Effector memory CD4-positive, alpha-beta T cell (primary cell): ENCODE data around the gene OAS3.

Experiments
- DNase-seq, 3 donors: peaks; one replicate each; pipeline ENCODE4 v3.0.0-alpha.2; 2020
- H3K27ac ChIP-seq: 2 replicates; pipeline ENCODE4 v1.7.0; 2013; ENCODE audit warnings: mild to moderate bottlenecking, low read length, moderate library complexity; ENCODE audit not compliant: insufficient read depth, poor library complexity, severe bottlenecking
- H3K27me3 ChIP-seq: replicated peaks from 2 replicates; pipeline ENCODE4 v1.7.0; 2013; ENCODE audit warnings: mild to moderate bottlenecking, low read length; ENCODE audit not compliant: insufficient read depth, control insufficient read depth, poor library complexity, severe bottlenecking
- H3K36me3 ChIP-seq: 2 replicates; pipeline ENCODE4 v1.7.0; 2013; ENCODE audit warnings: mild to moderate bottlenecking, low read length, moderate library complexity; ENCODE audit not compliant: control insufficient read depth, insufficient read depth
- H3K4me1 ChIP-seq: 2 replicates; pipeline ENCODE4 v1.7.0; 2013; ENCODE audit warnings: low read length, mild to moderate bottlenecking; ENCODE audit not compliant: control insufficient read depth, insufficient read depth, poor library complexity, severe bottlenecking
- H3K4me3 ChIP-seq: 2 replicates; pipeline ENCODE4 v1.7.0; 2013; ENCODE audit warnings: low read length, low read depth, mild to moderate bottlenecking; ENCODE audit not compliant: insufficient read depth, poor library complexity, severe bottlenecking
- H3K9me3 ChIP-seq: 2 replicates; pipeline ENCODE4 v1.7.0; 2013; ENCODE audit warnings: mild to moderate bottlenecking, low read length, moderate library complexity; ENCODE audit not compliant: control insufficient read depth
- total RNA-seq, 3 donors: gene quantifications; one replicate each; lab custom pipeline; 2026; lab: John Stamatoyannopoulos, UW

OAS3 gene
- 65.1 to 94.2 (median 71.8) reads per million in 3 donors for total RNA-seq

DNA sequence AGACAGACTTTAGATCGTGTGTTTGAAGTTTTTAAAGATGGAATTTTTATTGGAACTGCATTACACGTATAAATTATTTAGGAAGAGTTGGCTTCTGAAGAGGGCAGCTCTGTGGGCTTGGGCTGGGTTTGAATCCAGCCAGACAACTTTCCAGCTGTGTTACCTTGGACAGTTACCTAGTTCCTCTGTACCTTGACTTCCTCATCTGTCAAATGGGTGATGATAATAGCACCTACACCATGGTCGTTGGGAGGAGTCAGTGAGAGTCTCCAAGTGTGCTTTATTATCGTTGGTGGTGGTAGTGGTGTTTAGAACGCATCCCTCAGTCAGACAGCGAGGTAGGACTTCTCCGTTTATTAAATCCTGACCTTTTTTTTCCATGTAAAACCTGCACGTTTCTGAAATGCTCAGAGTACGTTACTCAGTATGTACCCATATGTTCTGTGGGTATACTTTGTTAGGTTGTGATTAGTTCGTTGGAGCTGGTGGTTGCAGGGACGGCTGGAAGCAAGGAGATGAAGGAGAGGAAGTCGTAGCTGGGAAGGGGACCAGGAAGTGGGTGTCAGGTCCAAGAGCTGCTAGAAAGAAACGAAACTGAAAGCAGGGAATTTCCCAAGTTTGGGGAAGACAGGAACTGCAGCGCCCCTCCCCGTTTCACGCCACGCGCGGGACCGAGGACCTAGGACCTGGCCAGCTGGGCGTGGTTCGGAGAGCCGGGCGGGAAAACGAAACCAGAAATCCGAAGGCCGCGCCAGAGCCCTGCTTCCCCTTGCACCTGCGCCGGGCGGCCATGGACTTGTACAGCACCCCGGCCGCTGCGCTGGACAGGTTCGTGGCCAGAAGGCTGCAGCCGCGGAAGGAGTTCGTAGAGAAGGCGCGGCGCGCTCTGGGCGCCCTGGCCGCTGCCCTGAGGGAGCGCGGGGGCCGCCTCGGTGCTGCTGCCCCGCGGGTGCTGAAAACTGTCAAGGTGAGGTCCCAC is at the start of gene OAS3:
OAS3 (plus strand) TSS at position 734 of the 979 bp plus-strand sequence; CDS start at position 791, 57 bp downstream.
- peak within 1 kb of the TSS; percentile 66 for H3K27ac ChIP-seq
- no peaks in the 10 kb centered on the region for H3K27me3 ChIP-seq
- H3K9me3 ChIP-seq = no peaks in the 10 kb centered on the region
- H3K4me1 ChIP-seq = peaks cover 19% of the 10 kb centered on the region
- peak within 1 kb of the TSS; percentile 83 for H3K4me3 ChIP-seq
- H3K36me3 ChIP-seq = peaks cover 12% of the 10 kb centered on the region
- DNase-seq = peak; percentile 62 to 79 (median 64)

DNA sequence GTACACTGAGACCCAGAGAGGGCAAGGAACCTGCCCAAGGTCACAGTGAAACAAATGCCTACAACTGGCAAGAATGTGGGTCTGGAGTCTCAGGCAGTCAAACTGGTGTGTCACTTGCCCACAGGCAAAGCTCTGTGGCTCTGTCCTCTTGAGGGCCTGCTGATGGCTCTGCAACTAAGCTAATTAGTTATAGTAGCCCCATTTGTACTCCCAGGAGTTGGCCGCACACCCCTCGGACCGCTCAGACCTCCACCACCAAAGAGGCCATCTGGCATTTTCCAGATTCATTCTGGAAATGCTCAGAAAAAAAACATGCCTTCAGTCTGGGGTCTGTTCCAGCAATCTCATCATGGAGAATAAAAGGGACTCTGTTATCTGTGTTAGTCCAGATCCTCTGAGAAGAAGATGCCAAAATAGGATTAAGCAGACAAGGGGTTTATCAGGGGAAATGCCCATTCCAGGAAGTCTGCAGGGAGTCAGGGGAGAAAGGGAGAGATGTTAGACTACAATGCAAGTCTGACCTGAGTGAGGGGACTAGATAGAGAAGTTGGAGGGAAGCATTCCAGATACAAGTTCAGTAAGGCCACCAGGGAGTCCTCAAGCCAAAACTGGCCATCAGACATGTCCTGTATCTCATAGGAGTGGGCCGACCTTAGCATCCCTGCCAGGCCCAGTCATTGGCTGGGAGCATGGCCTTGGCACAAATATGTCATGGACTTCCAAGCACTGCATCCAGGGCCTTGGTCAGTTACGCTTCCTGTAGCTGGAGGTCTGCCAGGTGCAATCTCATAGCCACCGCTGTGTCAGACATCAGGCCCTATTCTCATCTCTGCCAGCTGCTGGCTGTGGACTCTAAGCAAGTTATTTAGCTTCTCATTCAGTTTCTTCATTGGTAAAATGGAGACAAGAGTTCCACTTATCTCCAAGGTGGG is 46.9 kb upstream of the OAS3 start:
- Histone ChIP-seq H3K9me3 (no peaks in the 10 kb centered on the region), H3K36me3 (no peaks in the 10 kb centered on the region), H3K27me3 (no peaks in the 10 kb centered on the region), H3K4me1 (no peaks in the 10 kb centered on the region), H3K27ac (no peak overlapping the region), H3K4me3 (no peak overlapping the region)
- DNase-seq = no peak

DNA sequence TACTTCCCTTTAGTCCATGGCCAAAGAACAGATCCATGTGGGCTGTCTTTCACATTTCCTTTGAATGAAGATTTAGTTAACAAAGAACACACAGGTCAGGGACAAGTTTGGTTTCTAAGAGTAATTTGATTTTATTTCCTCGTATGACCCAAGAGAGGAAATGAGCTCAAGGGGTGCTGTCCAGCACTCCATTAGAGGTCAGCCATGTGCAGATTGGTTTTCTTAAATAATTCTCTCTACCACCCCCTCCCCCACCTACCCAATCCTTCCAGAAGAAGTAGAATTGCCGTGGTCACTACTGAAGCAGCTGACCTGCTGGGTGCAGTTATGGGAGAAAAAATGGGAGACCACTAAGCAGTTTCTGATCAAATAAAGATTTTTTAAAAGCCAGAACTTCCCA is 45.4 kb upstream of the OAS3 start:
- no peaks in the 10 kb centered on the region for H3K36me3 ChIP-seq
- no peaks in the 10 kb centered on the region for H3K9me3 ChIP-seq
- H3K4me1 ChIP-seq = no peaks in the 10 kb centered on the region
- no peak overlapping the region for H3K4me3 ChIP-seq
- DNase-seq = no peak
- no peak overlapping the region for H3K27ac ChIP-seq
- H3K27me3 ChIP-seq = no peaks in the 10 kb centered on the region

- Histone ChIP-seq H3K9me3 (no peaks in the 10 kb centered on the region), H3K4me1 (no peaks in the 10 kb centered on the region), H3K36me3 (no peaks in the 10 kb centered on the region), H3K4me3 (no peak overlapping the region), H3K27ac (no peak overlapping the region), H3K27me3 (no peaks in the 10 kb centered on the region)
- DNase-seq = no peak
Measured at GRCh38 chr12:112894128-112894527, 44.1 kb upstream of the OAS3 start.

DNA sequence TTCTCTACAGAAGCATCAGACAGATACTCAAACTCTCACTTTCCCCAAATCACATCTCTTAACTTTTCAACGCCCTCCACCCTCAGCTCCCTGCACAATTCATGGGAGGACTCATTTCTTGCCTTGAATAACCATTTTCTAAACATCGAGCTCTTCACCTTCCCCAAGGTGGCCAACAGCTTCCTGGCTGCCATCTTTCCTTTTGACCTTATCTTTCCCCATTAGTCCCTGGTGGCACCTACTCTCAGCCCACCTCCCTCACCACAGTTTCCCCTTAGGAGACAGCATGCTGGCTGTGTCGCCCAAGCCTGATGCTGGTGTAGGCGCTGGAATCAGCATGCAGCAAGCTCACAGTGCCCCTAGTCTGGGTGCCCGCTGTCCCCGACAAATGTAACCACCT is 39.9 kb upstream of the OAS3 start:
- Histone ChIP-seq H3K4me1 (peaks cover 11% of the 10 kb centered on the region), H3K4me3 (no peak overlapping the region), H3K36me3 (no peaks in the 10 kb centered on the region), H3K27me3 (no peaks in the 10 kb centered on the region), H3K27ac (no peak overlapping the region), H3K9me3 (no peaks in the 10 kb centered on the region)
- DNase-seq = no peak

- Histone ChIP-seq H3K4me1 (peaks cover 11% of the 10 kb centered on the region), H3K36me3 (no peaks in the 10 kb centered on the region), H3K4me3 (no peak overlapping the region), H3K27ac (no peak overlapping the region), H3K27me3 (no peaks in the 10 kb centered on the region), H3K9me3 (no peaks in the 10 kb centered on the region)
- peak in 1 of 3 donors; percentile 22 for DNase-seq
Measured at GRCh38 chr12:112900298-112901145, 37.8 kb upstream of the OAS3 start.

DNA sequence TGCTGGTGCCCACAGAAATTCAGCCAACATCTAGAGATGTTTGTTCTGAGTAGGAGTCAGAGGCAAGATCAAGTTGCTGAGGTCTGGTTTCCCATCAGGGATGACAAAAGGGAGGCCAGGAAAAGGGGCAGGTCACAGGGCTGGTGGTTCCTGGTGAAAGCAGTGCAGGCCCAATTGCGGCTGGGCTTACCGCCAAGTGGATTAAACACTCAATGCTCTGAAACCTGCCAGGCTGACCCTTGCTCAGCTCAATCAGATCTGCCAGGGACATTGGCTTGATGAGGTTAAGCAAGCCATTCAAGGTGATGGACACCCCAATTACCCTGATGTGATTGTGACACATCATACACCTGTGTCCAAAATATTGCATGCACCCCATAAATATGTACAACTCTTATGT is 37.0 kb upstream of the OAS3 start:
- DNase-seq = no peak
- no peaks in the 10 kb centered on the region for H3K27me3 ChIP-seq
- H3K36me3 ChIP-seq = no peaks in the 10 kb centered on the region
- peaks cover 15% of the 10 kb centered on the region for H3K4me1 ChIP-seq
- H3K27ac ChIP-seq = no peak overlapping the region
- no peaks in the 10 kb centered on the region for H3K9me3 ChIP-seq
- no peak overlapping the region for H3K4me3 ChIP-seq

DNA sequence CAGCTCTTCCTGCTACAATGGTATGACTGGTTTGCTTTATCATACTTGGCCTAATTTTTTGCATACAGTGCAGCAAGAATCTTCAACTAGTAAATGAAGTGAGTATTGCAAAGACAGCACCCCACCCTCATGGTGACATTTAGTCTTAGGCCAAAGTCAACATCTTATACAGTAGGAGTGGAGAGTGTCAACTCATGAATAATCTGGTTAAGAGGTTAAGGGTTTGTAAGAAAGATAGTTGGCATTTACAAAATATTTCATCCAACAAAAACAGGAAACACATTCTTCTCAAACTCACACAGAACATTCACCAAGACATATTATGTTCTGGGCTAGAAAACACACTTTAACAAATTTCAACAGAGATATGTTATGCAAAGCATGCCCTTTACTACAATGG is 33.7 kb upstream of the OAS3 start:
- Histone ChIP-seq H3K36me3 (no peaks in the 10 kb centered on the region), H3K27me3 (no peaks in the 10 kb centered on the region), H3K9me3 (no peaks in the 10 kb centered on the region), H3K27ac (no peak overlapping the region), H3K4me1 (peaks cover 29% of the 10 kb centered on the region), H3K4me3 (no peak overlapping the region)
- no peak for DNase-seq

DNA sequence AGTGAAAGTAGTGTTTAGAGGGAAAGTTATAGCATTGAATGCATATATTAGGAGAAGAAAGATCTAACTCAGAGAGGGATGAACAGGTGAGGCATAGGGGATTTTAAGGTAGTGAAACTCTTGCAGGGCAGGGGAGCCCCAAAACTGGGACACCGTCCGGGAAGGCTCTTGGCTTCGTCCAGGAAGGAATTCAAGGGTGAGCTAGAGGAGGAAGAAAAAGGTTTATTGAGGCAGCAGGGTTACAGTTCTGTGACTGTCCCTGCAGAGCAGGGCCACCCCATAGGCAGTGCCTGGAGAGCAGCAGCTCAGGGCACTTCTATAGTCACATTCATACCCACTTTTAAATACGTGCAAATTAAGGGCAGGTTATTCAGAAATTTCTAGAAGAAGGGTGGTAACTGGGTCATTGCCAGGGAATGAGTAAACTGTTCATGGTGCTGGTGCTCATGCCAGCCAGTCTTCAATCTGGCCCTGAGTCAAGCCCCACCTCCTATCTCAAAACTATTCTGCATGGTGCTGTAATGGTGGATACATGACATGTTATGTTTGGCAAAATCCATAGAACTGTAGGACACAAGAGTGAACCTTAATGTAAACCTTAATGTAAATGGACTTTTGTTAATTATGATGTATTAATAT is 32.7 kb upstream of the OAS3 start:
- no peak overlapping the region for H3K4me3 ChIP-seq
- H3K27ac ChIP-seq = no peak overlapping the region
- H3K36me3 ChIP-seq = no peaks in the 10 kb centered on the region
- DNase-seq = no peak
- H3K4me1 ChIP-seq = peaks cover 31% of the 10 kb centered on the region
- no peaks in the 10 kb centered on the region for H3K9me3 ChIP-seq
- no peaks in the 10 kb centered on the region for H3K27me3 ChIP-seq
